MM.1S (cell line): ENCODE results near the gene NCOA3.

Experiments
- DNase-seq: peaks from one replicate; pipeline ENCODE4 v3.0.0-alpha.2; 2015
- H2AFZ ChIP-seq: fragments of 300-600 bp; sonication (generic); 2 replicates; pipeline ENCODE4 v1.6.0; 2016; ENCODE audit warnings: antibody characterized with exemption, low read length
- H3F3A ChIP-seq: fragments of 300-600 bp; sonication (generic); 2 replicates; pipeline ENCODE4 v1.6.1; 2016; ENCODE audit warnings: mild to moderate bottlenecking, antibody characterized with exemption, low read length, moderate library complexity, mixed read lengths; ENCODE audit not compliant: insufficient read depth
- H3K27ac ChIP-seq: fragments of 300-600 bp; sonication (generic); 2 replicates; pipeline ENCODE4 v1.5.1; 2016; ENCODE audit warnings: mild to moderate bottlenecking, low read length
- H3K27me3 ChIP-seq: fragments of 300-600 bp; sonication (generic); replicated peaks from 2 replicates; pipeline ENCODE4 v1.6.0; 2016; ENCODE audit warnings: low read length; ENCODE audit not compliant: insufficient read depth
- H3K36me3 ChIP-seq: fragments of 300-600 bp; sonication (generic); replicated peaks from 2 replicates; pipeline ENCODE4 v1.6.1; 2016; ENCODE audit warnings: mild to moderate bottlenecking, low read length, mixed read lengths; ENCODE audit not compliant: insufficient read depth
- H3K4me1 ChIP-seq: fragments of 300-600 bp; sonication (generic); 2 replicates; pipeline ENCODE4 v1.6.1; 2016; ENCODE audit warnings: low read length, mixed read lengths
- H3K4me2 ChIP-seq: fragments of 300-600 bp; sonication (generic); 2 replicates; pipeline ENCODE4 v1.6.0; 2016; ENCODE audit warnings: low read depth, low read length
- H3K4me3 ChIP-seq: fragments of 300-600 bp; sonication (generic); 2 replicates; pipeline ENCODE4 v1.5.1; 2016; ENCODE audit warnings: low read length, mixed read lengths
- H3K79me2 ChIP-seq: fragments of 300-600 bp; sonication (generic); 2 replicates; pipeline ENCODE4 v1.6.1; 2016; ENCODE audit warnings: mixed run types, low read length, mixed read lengths
- H3K9ac ChIP-seq: fragments of 300-600 bp; sonication (generic); 2 replicates; pipeline ENCODE4 v1.6.1; 2016; ENCODE audit warnings: low read length, mixed read lengths
- H3K9me2 ChIP-seq: fragments of 300-600 bp; sonication (generic); replicated peaks from 2 replicates; pipeline ENCODE4 v1.6.1; 2016; ENCODE audit warnings: mild to moderate bottlenecking, low read length, mixed read lengths; ENCODE audit not compliant: insufficient read depth
- H3K9me3 ChIP-seq: fragments of 300-600 bp; sonication (generic); replicated peaks from 2 replicates; pipeline ENCODE4 v1.6.1; 2016; ENCODE audit warnings: mild to moderate bottlenecking, low read length, mixed read lengths; ENCODE audit not compliant: insufficient read depth
- H4K20me1 ChIP-seq: fragments of 300-600 bp; sonication (generic); 2 replicates; pipeline ENCODE4 v1.6.1; 2016; ENCODE audit warnings: mild to moderate bottlenecking, low read length, moderate library complexity, mixed read lengths; ENCODE audit not compliant: insufficient read depth
- EZH2 ChIP-seq: fragments of 300-600 bp; sonication (generic); optimal IDR thresholded peaks from 2 replicates; pipeline ENCODE3; 2017; ENCODE audit warnings: low read depth, mild to moderate bottlenecking, antibody characterized with exemption, low read length, mixed read lengths
- EZH2phosphoT487 ChIP-seq: fragments of 300-600 bp; sonication (generic); IDR thresholded peaks from 2 replicates; pipeline ENCODE4 v1.6.1; 2018; ENCODE audit warnings: antibody characterized with exemption, low read length
- TF ChIP-seq, protein P1 (sequence below): fragments of 300-600 bp; sonication (generic); IDR thresholded peaks from 2 replicates; pipeline ENCODE4 v1.5.1; 2016; ENCODE audit warnings: antibody characterized with exemption, low read length, mixed read lengths

The NCOA3 gene

GRCh38 chr20:47597090-47597489 is 95.4 kb downstream of the NCOA3 start:
- no peaks in the 10 kb centered on the region for H3K9me2 ChIP-seq
- DNase-seq: no peak
- H3K79me2 ChIP-seq: peaks cover 89% of the 10 kb centered on the region
- peaks cover 3% of the 10 kb centered on the region; the same call in 1 of the 2 replicates for H3F3A ChIP-seq
- H3K4me2 ChIP-seq: no peak overlapping the region
- no peak overlapping the region for H3K4me3 ChIP-seq
- H2AFZ ChIP-seq: no peak overlapping the region
- H3K9me3 ChIP-seq: no peaks in the 10 kb centered on the region
- H3K9ac ChIP-seq: no peak overlapping the region
- H3K4me1 ChIP-seq: peaks cover 3% of the 10 kb centered on the region; the same call in 1 of the 2 replicates
- no peak overlapping the region for H3K27ac ChIP-seq
- H3K27me3 ChIP-seq: no peaks in the 10 kb centered on the region
- H4K20me1 ChIP-seq: no peaks in the 10 kb centered on the region; the same call in 1 of the 2 replicates
- peaks cover 3% of the 10 kb centered on the region for H3K36me3 ChIP-seq
- TF ChIP-seq, protein P1, sequence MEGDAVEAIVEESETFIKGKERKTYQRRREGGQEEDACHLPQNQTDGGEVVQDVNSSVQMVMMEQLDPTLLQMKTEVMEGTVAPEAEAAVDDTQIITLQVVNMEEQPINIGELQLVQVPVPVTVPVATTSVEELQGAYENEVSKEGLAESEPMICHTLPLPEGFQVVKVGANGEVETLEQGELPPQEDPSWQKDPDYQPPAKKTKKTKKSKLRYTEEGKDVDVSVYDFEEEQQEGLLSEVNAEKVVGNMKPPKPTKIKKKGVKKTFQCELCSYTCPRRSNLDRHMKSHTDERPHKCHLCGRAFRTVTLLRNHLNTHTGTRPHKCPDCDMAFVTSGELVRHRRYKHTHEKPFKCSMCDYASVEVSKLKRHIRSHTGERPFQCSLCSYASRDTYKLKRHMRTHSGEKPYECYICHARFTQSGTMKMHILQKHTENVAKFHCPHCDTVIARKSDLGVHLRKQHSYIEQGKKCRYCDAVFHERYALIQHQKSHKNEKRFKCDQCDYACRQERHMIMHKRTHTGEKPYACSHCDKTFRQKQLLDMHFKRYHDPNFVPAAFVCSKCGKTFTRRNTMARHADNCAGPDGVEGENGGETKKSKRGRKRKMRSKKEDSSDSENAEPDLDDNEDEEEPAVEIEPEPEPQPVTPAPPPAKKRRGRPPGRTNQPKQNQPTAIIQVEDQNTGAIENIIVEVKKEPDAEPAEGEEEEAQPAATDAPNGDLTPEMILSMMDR: no peak
- TF ChIP-seq EZH2phosphoT487 (no peak), EZH2 (no peak)

DNA sequence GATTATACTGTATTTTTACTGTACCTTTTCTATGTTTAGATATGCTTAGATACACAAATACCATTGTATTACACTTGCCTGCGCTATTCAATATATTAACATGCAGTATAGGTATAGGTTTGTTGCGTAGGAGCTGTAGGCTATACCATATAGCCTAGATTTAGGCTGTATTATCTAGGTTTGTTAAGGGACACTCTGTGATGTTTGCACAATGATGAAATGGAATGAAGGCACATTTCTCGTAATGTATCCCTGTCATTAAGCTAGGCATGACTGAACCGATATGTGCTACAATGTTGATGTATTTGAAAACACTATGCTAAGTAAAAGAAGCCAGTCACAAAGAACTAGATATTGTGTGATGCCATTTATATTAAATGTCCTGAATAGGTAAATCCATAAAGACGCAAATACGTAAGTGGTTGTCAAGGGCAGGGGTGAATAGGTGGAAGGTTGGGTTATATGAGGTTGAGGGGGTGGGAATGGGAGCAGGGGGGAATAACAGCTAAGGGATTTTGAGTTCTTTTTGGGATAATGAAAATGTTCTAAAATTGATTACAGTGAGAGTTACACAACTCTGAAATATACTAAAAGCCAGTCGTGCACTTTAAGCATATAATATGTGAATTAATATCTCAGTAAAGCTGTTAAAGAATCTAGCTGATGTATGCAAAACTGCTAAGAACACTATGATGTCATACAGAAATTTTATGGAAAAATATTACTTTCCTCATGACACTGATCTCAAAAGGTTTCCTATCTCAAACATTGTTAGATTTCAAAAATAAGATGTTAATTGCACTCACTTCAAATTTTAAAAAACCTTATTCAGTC is 97.4 kb downstream of the NCOA3 start:
- Histone ChIP-seq H4K20me1 (no peaks in the 10 kb centered on the region; the same call in 1 of the 2 replicates), H3K79me2 (peaks cover 90% of the 10 kb centered on the region), H3K9me2 (no peaks in the 10 kb centered on the region), H3K9me3 (no peaks in the 10 kb centered on the region), H3K27me3 (no peaks in the 10 kb centered on the region), H3K36me3 (peaks cover 3% of the 10 kb centered on the region), H3F3A (peaks cover 3% of the 10 kb centered on the region; the same call in 1 of the 2 replicates), H3K4me1 (peaks cover 3% of the 10 kb centered on the region; the same call in 1 of the 2 replicates), H3K9ac (no peak overlapping the region), H3K4me2 (no peak overlapping the region), H3K4me3 (no peak overlapping the region), H2AFZ (no peak overlapping the region), H3K27ac (no peak overlapping the region)
- DNase-seq: no peak
- TF ChIP-seq EZH2: no peak
- TF ChIP-seq, protein P1: no peak
- no peak for TF ChIP-seq EZH2phosphoT487

DNA sequence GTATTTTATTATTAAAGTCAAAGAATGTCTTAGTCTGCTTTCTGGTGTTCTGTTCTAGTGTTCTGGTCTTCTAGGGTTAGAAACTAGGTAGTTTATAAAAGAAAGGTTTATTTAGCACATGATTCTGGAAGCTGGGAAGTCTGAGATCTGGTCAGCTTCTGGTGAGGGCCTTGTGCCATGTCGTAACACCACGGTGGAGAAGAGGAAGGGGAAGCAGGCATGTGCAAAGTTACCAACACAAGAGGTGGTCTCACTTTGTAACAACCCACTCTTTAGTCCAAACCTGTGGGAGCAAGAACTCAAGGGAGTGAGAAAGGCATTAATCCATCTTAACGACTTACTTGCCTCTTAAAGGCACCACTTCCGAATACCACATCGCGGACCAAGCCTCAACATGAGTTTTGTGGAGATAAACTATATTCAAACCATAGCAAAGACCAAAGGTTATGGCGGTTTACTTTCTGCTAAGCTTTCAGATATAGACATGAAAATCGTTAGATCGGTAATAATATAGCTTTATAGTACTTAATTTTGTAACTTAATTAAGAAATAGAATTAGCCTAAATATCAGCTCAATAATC is 99.4 kb downstream of the NCOA3 start:
- no peaks in the 10 kb centered on the region for H3F3A ChIP-seq
- no peak overlapping the region for H2AFZ ChIP-seq
- H3K36me3 ChIP-seq: peaks cover 3% of the 10 kb centered on the region
- no peaks in the 10 kb centered on the region for H3K27me3 ChIP-seq
- H3K9ac ChIP-seq: no peak overlapping the region
- no peaks in the 10 kb centered on the region; the same call in 1 of the 2 replicates for H4K20me1 ChIP-seq
- TF ChIP-seq, protein P1: no peak
- TF ChIP-seq EZH2phosphoT487: no peak
- TF ChIP-seq EZH2: no peak
- H3K9me2 ChIP-seq: no peaks in the 10 kb centered on the region
- no peak for DNase-seq
- peaks cover 5% of the 10 kb centered on the region; the same call in 1 of the 2 replicates for H3K4me1 ChIP-seq
- H3K4me3 ChIP-seq: no peak overlapping the region
- H3K4me2 ChIP-seq: no peak overlapping the region
- H3K9me3 ChIP-seq: no peaks in the 10 kb centered on the region
- H3K27ac ChIP-seq: no peak overlapping the region
- H3K79me2 ChIP-seq: peaks cover 91% of the 10 kb centered on the region
